Thyroid gland (tissue), 4 donors: ENCODE measurements around the gene HEG1. TPM values are rescaled to one million over a fixed set of nuclear protein-coding genes. Genes with fewer than 3 reads are reported as not detected.

Experiments
- DNase-seq, 2 donors: peaks; one replicate each; pipeline ENCODE4 v3.0.0-alpha.2; 2019
- H3K27ac ChIP-seq, 3 donors: fragments of 200-600 bp; sonication (generic); 1 replicate in 2 of 3; 2 replicates in 1 of 3; pipeline ENCODE4 v1.5.1; 2016 to 2019; ENCODE audit warnings: mild to moderate bottlenecking in 1 of 3, moderate library complexity in 1 of 3
- H3K27me3 ChIP-seq: fragments of 200-600 bp; sonication (generic); one replicate; pipeline ENCODE4 v1.5.1; 2019
- H3K36me3 ChIP-seq, 2 donors: fragments of 200-600 bp; sonication (generic); one replicate each; pipeline ENCODE4 v1.5.1; 2016 to 2019
- H3K4me1 ChIP-seq, 2 donors: fragments of 200-600 bp; sonication (generic); one replicate each; pipeline ENCODE4 v1.5.1; 2017 to 2019
- H3K4me3 ChIP-seq, 3 donors: fragments of 200-600 bp; sonication (generic); replicated peaks in 1 of 3; 1 replicate in 2 of 3; 2 replicates in 1 of 3; pipeline ENCODE4 v1.5.1; 2016; ENCODE audit warnings: mild to moderate bottlenecking in 1 of 3
- H3K9me3 ChIP-seq: fragments of 200-600 bp; sonication (generic); one replicate; pipeline ENCODE4 v1.5.1; 2017
- CTCF ChIP-seq, 6 experiments: fragments of 200-600 bp in 3 of 6; fragments of 450-650 bp in 3 of 6; sonication (generic) in 3 of 6; IDR thresholded peaks; one replicate each; pipeline ENCODE4 v1.5.1; 2016 to 2019; ENCODE audit warnings: antibody characterized with exemption in 6 of 6, mild to moderate bottlenecking in 2 of 6, inconsistent platforms in 1 of 6, moderate library complexity in 1 of 6
- POLR2A ChIP-seq, 2 donors: fragments of 450-650 bp; IDR thresholded peaks; one replicate each; pipeline ENCODE4 v1.6.1; 2017; ENCODE audit warnings: antibody characterized with exemption in 2 of 2, mild to moderate bottlenecking in 2 of 2, moderate library complexity in 1 of 2
- WGBS, 2 donors: methylation state at CpG; one replicate each; pipeline ENCODE4 v1.1.5; 2017; 5-methylcytosine and 5-hydroxymethylcytosine counted together
- intact Hi-C: fragments of 100-400 bp; cut with DNase I; formaldehyde crosslinking; loops from one replicate; pipeline ENCODE4 v1.15.1; 2023
- total RNA-seq, 4 donors: library from RNA; depleted of rRNA; stranded (reverse); fragments of >200 nt; gene quantifications; one replicate each; pipeline ENCODE4 v1.2.3, GENCODE V29; 2016

HEG1 gene
- total RNA-seq, 4 donors from 2014 or later: 91.4 to 266 (median 199) TPM

DNA sequence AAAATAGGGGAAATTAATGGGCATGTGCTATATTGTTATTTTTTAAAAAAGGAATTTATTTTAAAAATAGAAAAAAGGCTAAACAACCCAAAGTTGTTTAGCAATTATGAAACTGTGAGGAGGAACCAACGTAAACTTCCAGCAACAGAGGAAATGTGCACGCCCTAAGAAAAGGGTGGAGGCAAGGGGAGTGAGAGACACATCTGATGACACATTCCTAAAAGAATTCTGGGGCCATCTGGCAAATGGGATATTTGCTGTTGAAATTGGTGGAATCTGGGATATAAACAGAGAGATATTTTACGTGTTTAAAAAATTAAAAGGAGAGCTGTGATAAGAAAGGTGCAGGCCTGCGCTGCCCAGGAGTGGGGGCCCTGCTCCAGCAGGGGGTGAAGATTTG lies 70.4 kb downstream of the HEG1 start:
- H3K36me3 ChIP-seq: peaks cover 19 to 21% of the 10 kb centered on the region in 2 donors
- DNase-seq: no peak
- no peaks in the 10 kb centered on the region for H3K27me3 ChIP-seq
- H3K27ac ChIP-seq: peak overlapping the region in 2 of 3 donors; percentile 46 to 54
- WGBS, 2 donors: 74 to 78% methylated on average over 4 of the region's 4 CpGs
- TF ChIP-seq POLR2A (IDR thresholded peaks at IDR 0.05) (no peak), CTCF (IDR thresholded peaks at IDR 0.05) (no peak)
- peaks cover 0 to 16% of the 10 kb centered on the region in 2 donors for H3K4me1 ChIP-seq
- H3K9me3 ChIP-seq: no peaks in the 10 kb centered on the region
- intact Hi-C loops: no loop called here
- H3K4me3 ChIP-seq: no peak overlapping the region

- intact Hi-C loops: no loop called here
- H3K4me3 ChIP-seq: no peak overlapping the region
These were observed 71.0 kb downstream of the HEG1 start for GRCh38 chr3:124984754-124985153.

GRCh38 chr3:124982855-124983254 lies 72.9 kb downstream of the HEG1 start:
- peaks cover 4 to 6% of the 10 kb centered on the region in 2 donors for H3K36me3 ChIP-seq
- H3K4me1 ChIP-seq: peaks cover 0 to 16% of the 10 kb centered on the region in 2 donors
- no peaks in the 10 kb centered on the region for H3K9me3 ChIP-seq
- 80 to 90% methylated on average over 2 of the region's 2 CpGs for WGBS, 2 donors
- H3K27me3 ChIP-seq: no peaks in the 10 kb centered on the region
- intact Hi-C loops: no loop called here
- no peak overlapping the region for H3K27ac ChIP-seq
- TF ChIP-seq CTCF (IDR thresholded peaks at IDR 0.05): no peak
- TF ChIP-seq POLR2A (IDR thresholded peaks at IDR 0.05): no peak
- DNase-seq: no peak
- H3K4me3 ChIP-seq: no peak overlapping the region

More at GRCh38 chr3:124984754-124985153, 71.0 kb downstream of the HEG1 start:
- Histone ChIP-seq H3K27ac (peak overlapping the region in 2 of 3 donors; percentile 46 to 54), H3K4me1 (peaks cover 0 to 16% of the 10 kb centered on the region in 2 donors), H3K9me3 (no peaks in the 10 kb centered on the region), H3K27me3 (no peaks in the 10 kb centered on the region), H3K36me3 (peaks cover 13 to 16% of the 10 kb centered on the region in 2 donors)
- no peak for TF ChIP-seq POLR2A (IDR thresholded peaks at IDR 0.05)
- TF ChIP-seq CTCF (IDR thresholded peaks at IDR 0.05): no peak
- DNase-seq: no peak
- 90% methylated on average over 3 of the region's 3 CpGs for WGBS, 2 donors

GRCh38 chr3:124981472-124981871 lies 74.3 kb downstream of the HEG1 start:
- no peak for DNase-seq
- TF ChIP-seq POLR2A (IDR thresholded peaks at IDR 0.05) (no peak), CTCF (IDR thresholded peaks at IDR 0.05) (no peak)
- Histone ChIP-seq H3K36me3 (peaks cover 6 to 12% of the 10 kb centered on the region in 2 donors), H3K4me1 (peaks cover 0 to 11% of the 10 kb centered on the region in 2 donors), H3K27ac (peak overlapping the region in 1 of 3 donors; percentile 6), H3K4me3 (no peak overlapping the region), H3K9me3 (no peaks in the 10 kb centered on the region), H3K27me3 (no peaks in the 10 kb centered on the region)
- 44 to 60% methylated on average over 5 of the region's 5 CpGs for WGBS, 2 donors
- intact Hi-C loops: no loop called here

DNA sequence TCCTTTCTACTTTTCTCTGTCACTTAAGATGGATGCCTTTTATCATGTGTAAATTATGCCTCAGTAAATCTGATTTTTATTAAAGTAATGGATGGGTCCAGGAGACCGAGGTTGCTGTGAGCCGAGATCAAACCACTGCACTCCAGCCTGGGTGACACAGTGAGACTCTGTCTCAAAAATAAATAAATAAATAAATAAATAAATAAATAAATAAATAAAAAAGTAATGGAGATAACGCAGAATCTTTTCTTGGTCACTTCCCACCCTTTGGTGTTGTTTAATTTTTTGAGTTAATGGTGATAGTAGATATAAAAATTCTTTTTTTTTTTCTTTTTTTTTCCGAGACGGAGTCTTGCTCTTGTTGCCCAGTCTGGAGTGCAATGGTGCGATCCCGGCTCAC lies 77.2 kb downstream of the HEG1 start:
- no peak overlapping the region for H3K4me3 ChIP-seq
- TF ChIP-seq CTCF (IDR thresholded peaks at IDR 0.05) (no peak), POLR2A (IDR thresholded peaks at IDR 0.05) (no peak)
- H3K27me3 ChIP-seq: no peaks in the 10 kb centered on the region
- H3K4me1 ChIP-seq: no peaks in the 10 kb centered on the region
- H3K36me3 ChIP-seq: peaks cover 14 to 17% of the 10 kb centered on the region in 2 donors
- no peaks in the 10 kb centered on the region for H3K9me3 ChIP-seq
- intact Hi-C loops: no loop called here
- WGBS, 2 donors: 95 to 96% methylated on average over 7 of the region's 7 CpGs
- H3K27ac ChIP-seq: no peak overlapping the region
- no peak for DNase-seq
